PC-3 (cell line): ENCODE measurements around the gene PLEKHA1. TPM values are rescaled to one million over a fixed set of nuclear protein-coding genes. Genes with fewer than 3 reads are reported as not detected.

Source experiments
- ATAC-seq: fragments of 200-7000 bp; cut with Tn5 transposase; 2 replicates; pipeline ENCODE4 v1.9.1; 2020; ENCODE audit warnings: mild to moderate bottlenecking, moderate library complexity
- BruUV-seq: library from RNA; stranded (reverse); fragments of 400-500 nt; replicated peaks from 2 replicates; lab custom pipeline; 2021; lab: Mats Ljungman, UMichigan
- CTCF ChIA-PET: fragments of 300-600 bp; sonication (Branson Sonifier 250); formaldehyde crosslinking; loops from one replicate; lab custom pipeline; 2022; ENCODE audit warnings: antibody characterized with exemption; lab: Charles Lee
- POLR2A ChIA-PET: fragments of 300-600 bp; sonication (Branson Sonifier 250); formaldehyde crosslinking; loops from one replicate; lab custom pipeline; 2022; ENCODE audit warnings: antibody characterized with exemption; ENCODE audit not compliant: unreplicated experiment; lab: Charles Lee
- DNase-seq: peaks from one replicate; pipeline ENCODE4 v3.0.0-alpha.2; 2015
- H2AFZ ChIP-seq: fragments of 300-600 bp; sonication (generic); 2 replicates; pipeline ENCODE4 v1.6.0; 2016; ENCODE audit warnings: antibody characterized with exemption, low read length
- H3F3A ChIP-seq: fragments of 300-600 bp; sonication (generic); one replicate; pipeline ENCODE4 v1.6.0; 2017; ENCODE audit warnings: antibody characterized with exemption, low read length, control low read depth, mild to moderate bottlenecking; ENCODE audit not compliant: unreplicated experiment
- H3K27ac ChIP-seq: fragments of 300-600 bp; sonication (generic); 2 replicates; pipeline ENCODE4 v1.5.1; 2016; ENCODE audit warnings: mild to moderate bottlenecking, low read length
- H3K27me3 ChIP-seq: fragments of 300-600 bp; sonication (generic); 2 replicates; pipeline ENCODE4 v1.6.1; 2016; ENCODE audit warnings: low read length, mixed read lengths
- H3K36me3 ChIP-seq: fragments of 300-600 bp; sonication (generic); 2 replicates; pipeline ENCODE4 v1.6.1; 2016; ENCODE audit warnings: low read depth, mixed run types, low read length, mixed read lengths
- H3K4me1 ChIP-seq: fragments of 300-600 bp; sonication (generic); 2 replicates; pipeline ENCODE4 v1.5.1; 2016; ENCODE audit warnings: low read length; ENCODE audit not compliant: insufficient read depth
- H3K4me2 ChIP-seq: fragments of 300-600 bp; sonication (generic); 2 replicates; pipeline ENCODE4 v1.6.0; 2016; ENCODE audit warnings: low read length
- H3K4me3 ChIP-seq: fragments of 300-600 bp; sonication (generic); 2 replicates; pipeline ENCODE4 v1.5.1; 2016; ENCODE audit warnings: mild to moderate bottlenecking, low read length, mixed read lengths
- H3K79me2 ChIP-seq: fragments of 300-600 bp; sonication (generic); 2 replicates; pipeline ENCODE4 v1.6.1; 2017; ENCODE audit warnings: low read length, mixed read lengths
- H3K9ac ChIP-seq: fragments of 300-600 bp; sonication (generic); 2 replicates; pipeline ENCODE4 v1.6.0; 2016; ENCODE audit warnings: mild to moderate bottlenecking, low read length
- H3K9me2 ChIP-seq: fragments of 300-600 bp; sonication (generic); replicated peaks from 2 replicates; pipeline ENCODE4 v1.6.1; 2016; ENCODE audit warnings: mixed run types, low read length, mixed read lengths
- H3K9me3 ChIP-seq: fragments of 300-600 bp; sonication (generic); 2 replicates; pipeline ENCODE4 v1.6.1; 2016; ENCODE audit warnings: low read length, mixed read lengths
- H4K20me1 ChIP-seq: fragments of 300-600 bp; sonication (generic); 2 replicates; pipeline ENCODE4 v1.6.1; 2016; ENCODE audit warnings: low read length, mixed read lengths
- CTCF ChIP-seq: fragments of 300-600 bp; sonication (generic); conservative IDR thresholded peaks from 2 replicates; pipeline ENCODE4 v1.5.1; 2017; ENCODE audit warnings: antibody characterized with exemption, low read depth, mild to moderate bottlenecking, low read length
- EZH2 ChIP-seq: fragments of 300-600 bp; sonication (generic); IDR thresholded peaks from one replicate; pipeline ENCODE4 v1.6.1; 2017; ENCODE audit warnings: antibody characterized with exemption, mild to moderate bottlenecking, low read length; ENCODE audit not compliant: unreplicated experiment
- EZH2phosphoT487 ChIP-seq: fragments of 300-600 bp; sonication (generic); IDR thresholded peaks from 2 replicates; pipeline ENCODE4 v1.6.1; 2018; ENCODE audit warnings: mild to moderate bottlenecking, antibody characterized with exemption, low read length, borderline replicate concordance
- intact Hi-C: fragments of 100-400 bp; cut with micrococcal nuclease; formaldehyde crosslinking; loops from 2 replicates; pipeline ENCODE4 v1.9.0; 2023
- total RNA-seq: library from RNA; depleted of rRNA; stranded (reverse); fragments of >200 nt; gene quantifications from 2 replicates; pipeline ENCODE4 v1.2.3, GENCODE V29; 2014

The PLEKHA1 gene
- total RNA-seq, 1 experiment from 2014 or later, result 5.2 TPM

GRCh38 chr10:122328676-122329075 is 45.8 kb upstream of the PLEKHA1 start:
- CTCF ChIA-PET, result no interaction called here

GRCh38 chr10:122329416-122329815 is 45.1 kb upstream of the PLEKHA1 start:
- DNase-seq, result no peak
- Histone ChIP-seq H3K79me2 (no peaks in the 10 kb centered on the region), H3K9me2 (no peaks in the 10 kb centered on the region), H3K27ac (no peak overlapping the region), H2AFZ (no peak overlapping the region), H3K9ac (no peak overlapping the region), H3K4me3 (no peak overlapping the region), H3K27me3 (no peaks in the 10 kb centered on the region), H4K20me1 (no peaks in the 10 kb centered on the region), H3K9me3 (no peaks in the 10 kb centered on the region), H3F3A (no peaks in the 10 kb centered on the region), H3K4me2 (no peak overlapping the region), H3K36me3 (no peaks in the 10 kb centered on the region), H3K4me1 (no peaks in the 10 kb centered on the region; the same call in 1 of the 2 replicates)
- CTCF ChIA-PET, result interaction anchor here (0.6 kb wide), 1 partner anchor 30 kb away, joined by 3 read pairs; no protein-coding TSS in a partner anchor
- POLR2A ChIA-PET, result no interaction called here
- intact Hi-C loops, result no loop called here
- TF ChIP-seq EZH2phosphoT487 (no peak), CTCF (no peak), EZH2 (no peak)
- BruUV-seq, result no TSS peak
- no peak for ATAC-seq

More at GRCh38 chr10:122328676-122329075, 45.8 kb upstream of the PLEKHA1 start:
- intact Hi-C loops, result no loop called here
- POLR2A ChIA-PET, result no interaction called here
- H2AFZ ChIP-seq, result no peak overlapping the region
- ATAC-seq, result no peak
- no peak overlapping the region for H3K4me3 ChIP-seq
- no peaks in the 10 kb centered on the region for H3K36me3 ChIP-seq
- H3K9me3 ChIP-seq, result no peaks in the 10 kb centered on the region
- no peaks in the 10 kb centered on the region for H3K79me2 ChIP-seq
- no peaks in the 10 kb centered on the region for H4K20me1 ChIP-seq
- H3K4me2 ChIP-seq, result no peak overlapping the region
- no peaks in the 10 kb centered on the region for H3K9me2 ChIP-seq
- TF ChIP-seq EZH2phosphoT487, result no peak
- TF ChIP-seq EZH2, result no peak
- no peak for TF ChIP-seq CTCF
- no peak for DNase-seq
- no peaks in the 10 kb centered on the region; the same call in 1 of the 2 replicates for H3K4me1 ChIP-seq
- BruUV-seq, result no TSS peak
- no peaks in the 10 kb centered on the region for H3K27me3 ChIP-seq
- no peak overlapping the region for H3K27ac ChIP-seq
- H3K9ac ChIP-seq, result no peak overlapping the region
- no peaks in the 10 kb centered on the region for H3F3A ChIP-seq

GRCh38 chr10:122331100-122331499 is 43.4 kb upstream of the PLEKHA1 start:
- Histone ChIP-seq H3K9me3 (no peaks in the 10 kb centered on the region), H3K4me2 (no peak overlapping the region), H3F3A (no peaks in the 10 kb centered on the region), H3K27ac (no peak overlapping the region), H3K4me3 (no peak overlapping the region), H3K4me1 (no peaks in the 10 kb centered on the region), H3K27me3 (no peaks in the 10 kb centered on the region), H4K20me1 (no peaks in the 10 kb centered on the region), H3K79me2 (no peaks in the 10 kb centered on the region), H3K9me2 (no peaks in the 10 kb centered on the region), H2AFZ (no peak overlapping the region), H3K9ac (no peak overlapping the region), H3K36me3 (no peaks in the 10 kb centered on the region)
- ATAC-seq (no peak), DNase-seq (no peak)
- intact Hi-C loops, result no loop called here
- no peak for TF ChIP-seq CTCF
- TF ChIP-seq EZH2phosphoT487, result no peak
- no peak for TF ChIP-seq EZH2
- no TSS peak for BruUV-seq
- ChIA-PET CTCF (no interaction called here), POLR2A (no interaction called here)
